HEK293 (cell line): Measurements from ENCODE around the gene PRELID3B.

Source experiments
- CTCF ChIA-PET: fragments of 350-600 bp; formaldehyde crosslinking; extraction: SDS; loops from one replicate; lab custom pipeline; 2021; ENCODE audit warnings: antibody characterized with exemption; lab: Yijun Ruan, JAX
- POLR2A ChIA-PET: fragments of 300-600 bp; formaldehyde crosslinking; extraction: SDS; loops from one replicate; lab custom pipeline; 2020; ENCODE audit warnings: antibody characterized with exemption, inconsistent platforms; lab: Yijun Ruan, JAX
- H3K27ac ChIP-seq: fragments of 200-500 bp; sonication (Bioruptor generic); 2 replicates; pipeline ENCODE4 v1.5.1; 2014; ENCODE audit warnings: low read depth, low read length, control low read depth, inconsistent platforms; ENCODE audit errors: extremely low read depth
- H3K36me3 ChIP-seq, 2 experiments: fragments of 200-500 bp in 1 of 2; sonication (Bioruptor generic) in 1 of 2; 1 replicate in 1 of 2; 2 replicates in 1 of 2; pipeline ENCODE4 v1.5.1; 2014 to 2017; ENCODE audit warnings: inconsistent platforms in 2 of 2, low read length in 2 of 2; ENCODE audit not compliant: control insufficient read depth in 2 of 2, insufficient read depth in 1 of 2
- H3K4me1 ChIP-seq: fragments of 200-500 bp; sonication (Bioruptor generic); 2 replicates; pipeline ENCODE4 v1.5.1; 2014; ENCODE audit warnings: mild to moderate bottlenecking, low read length, inconsistent platforms; ENCODE audit not compliant: control insufficient read depth, insufficient read depth
- H3K4me3 ChIP-seq: 2 replicates; pipeline ENCODE4 v1.5.1; 2011; ENCODE audit warnings: low read depth, mild to moderate bottlenecking, control low read depth, low read length, moderate library complexity
- H3K9me3 ChIP-seq: fragments of 200-500 bp; sonication (Bioruptor generic); 2 replicates; pipeline ENCODE4 v1.5.1; 2014; ENCODE audit warnings: low read depth, low read length, inconsistent platforms; ENCODE audit not compliant: control insufficient read depth, insufficient read depth
- ELK4 ChIP-seq: IDR thresholded peaks from 2 replicates; pipeline ENCODE4 v1.6.1; 2011; ENCODE audit warnings: mild to moderate bottlenecking, low read depth, low read length, borderline replicate concordance
- KLF16 ChIP-seq: fragments of 450-650 bp; formaldehyde crosslinking; IDR thresholded peaks from 2 replicates; pipeline ENCODE4 v1.5.1; 2017; ENCODE audit warnings: missing biosample characterization, missing genetic modification characterization
- KLF7 ChIP-seq: fragments of 450-650 bp; formaldehyde crosslinking; IDR thresholded peaks from 2 replicates; pipeline ENCODE4 v1.5.1; 2016; ENCODE audit warnings: missing biosample characterization, missing genetic modification characterization, borderline replicate concordance
- RBAK ChIP-seq: fragments of 450-650 bp; formaldehyde crosslinking; IDR thresholded peaks from 2 replicates; pipeline ENCODE4 v1.5.1; 2016; ENCODE audit warnings: missing biosample characterization, missing genetic modification characterization
- ZFP3 ChIP-seq: fragments of 450-650 bp; formaldehyde crosslinking; IDR thresholded peaks from 2 replicates; pipeline ENCODE4 v1.5.1; 2016; ENCODE audit warnings: low read depth, missing biosample characterization, missing genetic modification characterization
- ZNF174 ChIP-seq: fragments of 450-650 bp; formaldehyde crosslinking; IDR thresholded peaks from 2 replicates; pipeline ENCODE4 v1.5.0; 2017; ENCODE audit warnings: missing biosample characterization, mild to moderate bottlenecking, missing genetic modification characterization
- ZNF23 ChIP-seq: fragments of 450-650 bp; formaldehyde crosslinking; IDR thresholded peaks from 2 replicates; pipeline ENCODE4 v1.5.1; 2016; ENCODE audit warnings: missing biosample characterization, missing genetic modification characterization, borderline replicate concordance
- ZNF274 ChIP-seq, 2 experiments: fragments of 200-500 bp in 1 of 2; fragments of 450-650 bp in 1 of 2; sonication (Bioruptor generic) in 1 of 2; formaldehyde crosslinking in 1 of 2; IDR thresholded peaks; 2 replicates each; pipeline versions ENCODE4 v1.5.1 to v1.6.1; 2014 to 2016; ENCODE audit warnings: borderline replicate concordance in 1 of 2, inconsistent platforms in 1 of 2, low read length in 1 of 2, missing biosample characterization in 1 of 2, missing genetic modification characterization in 1 of 2
- ZNF302 ChIP-seq: fragments of 450-650 bp; formaldehyde crosslinking; IDR thresholded peaks from 2 replicates; pipeline ENCODE4 v1.5.1; 2016; ENCODE audit warnings: missing biosample characterization, missing genetic modification characterization, low read depth
- ZNF335 ChIP-seq: fragments of 450-650 bp; formaldehyde crosslinking; conservative IDR thresholded peaks from 2 replicates; pipeline ENCODE4 v1.5.1; 2016; ENCODE audit warnings: missing biosample characterization, missing genetic modification characterization
- ZNF510 ChIP-seq: fragments of 450-650 bp; formaldehyde crosslinking; IDR thresholded peaks from 2 replicates; pipeline ENCODE4 v1.5.1; 2018; ENCODE audit warnings: mild to moderate bottlenecking, missing genetic modification characterization, missing biosample characterization; ENCODE audit not compliant: insufficient replicate concordance
- ZNF521 ChIP-seq: fragments of 450-650 bp; formaldehyde crosslinking; IDR thresholded peaks from 2 replicates; pipeline ENCODE4 v1.5.1; 2017; ENCODE audit warnings: missing biosample characterization, mild to moderate bottlenecking, missing genetic modification characterization
- ZNF548 ChIP-seq: fragments of 450-650 bp; formaldehyde crosslinking; IDR thresholded peaks from 2 replicates; pipeline ENCODE4 v1.5.1; 2016; ENCODE audit warnings: missing biosample characterization, missing genetic modification characterization
- ZNF596 ChIP-seq: fragments of 450-650 bp; IDR thresholded peaks from 2 replicates; pipeline ENCODE4 v1.5.0; 2018; ENCODE audit warnings: missing biosample characterization, mild to moderate bottlenecking, missing genetic modification characterization, moderate library complexity
- ZNF621 ChIP-seq: fragments of 450-650 bp; formaldehyde crosslinking; IDR thresholded peaks from 2 replicates; pipeline ENCODE4 v1.5.1; 2017; ENCODE audit warnings: missing biosample characterization, missing genetic modification characterization
- ZNF645 ChIP-seq: fragments of 450-650 bp; formaldehyde crosslinking; IDR thresholded peaks from 2 replicates; pipeline ENCODE4; 2016; ENCODE audit warnings: missing biosample characterization, missing genetic modification characterization
- ZNF701 ChIP-seq: fragments of 450-650 bp; formaldehyde crosslinking; IDR thresholded peaks from 2 replicates; pipeline ENCODE4 v1.5.1; 2016; ENCODE audit warnings: missing biosample characterization, missing genetic modification characterization
- ZNF704 ChIP-seq: fragments of 450-650 bp; formaldehyde crosslinking; IDR thresholded peaks from 2 replicates; pipeline ENCODE4 v1.5.1; 2016; ENCODE audit warnings: missing biosample characterization, missing genetic modification characterization
- ZNF777 ChIP-seq: fragments of 450-650 bp; formaldehyde crosslinking; IDR thresholded peaks from 2 replicates; pipeline ENCODE4 v1.5.1; 2017; ENCODE audit warnings: missing biosample characterization, missing genetic modification characterization, borderline replicate concordance
- ZSCAN4 ChIP-seq: fragments of 450-650 bp; formaldehyde crosslinking; IDR thresholded peaks from 2 replicates; pipeline ENCODE4 v1.5.1; 2017; ENCODE audit warnings: missing biosample characterization, missing genetic modification characterization
- TF ChIP-seq, protein P1 (sequence below): fragments of 450-650 bp; formaldehyde crosslinking; IDR thresholded peaks from 2 replicates; pipeline ENCODE4 v1.5.1; 2016; ENCODE audit warnings: missing biosample characterization, missing genetic modification characterization
- TF ChIP-seq, protein P2 (sequence below): fragments of 450-650 bp; formaldehyde crosslinking; conservative IDR thresholded peaks from 2 replicates; pipeline ENCODE4 v1.5.1; 2016; ENCODE audit warnings: low read depth, missing biosample characterization, missing genetic modification characterization

PRELID3B gene

DNA sequence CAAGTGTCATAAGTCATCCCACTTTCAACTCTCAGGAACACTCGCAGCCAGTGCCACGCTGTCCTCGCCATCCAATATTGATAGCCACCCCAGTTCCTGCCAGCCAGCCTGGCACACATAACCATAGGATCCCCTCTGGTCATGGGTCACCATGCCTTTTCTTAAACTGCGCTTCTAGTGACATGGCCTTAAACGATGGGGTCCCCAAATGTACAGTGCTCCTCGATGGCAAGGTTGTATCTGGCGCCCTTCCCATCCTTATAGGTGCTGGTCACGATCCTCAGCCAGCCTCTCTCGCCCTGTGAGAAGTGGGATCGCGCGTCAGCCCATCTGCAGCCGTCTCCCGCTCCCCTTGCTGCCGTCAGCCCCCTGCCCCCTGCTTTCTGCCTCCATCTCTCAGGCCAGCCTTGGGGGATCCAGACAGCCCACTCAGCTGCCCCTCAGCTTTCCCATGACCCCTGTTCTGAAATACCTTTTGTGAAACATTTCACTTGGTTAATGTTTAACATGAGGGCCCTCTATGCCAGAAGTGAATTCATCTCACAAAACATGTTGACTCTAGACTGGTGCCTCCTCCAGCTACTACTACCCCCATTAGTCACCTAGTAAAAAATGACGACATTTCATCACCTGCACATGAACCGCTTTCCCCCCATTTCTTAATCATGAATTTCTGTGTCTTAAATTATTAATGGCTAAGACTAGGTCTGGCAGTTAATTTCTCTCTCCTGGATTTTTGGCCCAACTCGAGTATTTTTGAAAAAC is 46.9 kb downstream of the PRELID3B start:
- Histone ChIP-seq H3K4me1 (no peaks in the 10 kb centered on the region), H3K27ac (no peak overlapping the region), H3K4me3 (no peak overlapping the region), H3K36me3 (peaks cover 22 to 75% of the 10 kb centered on the region in 2 experiments), H3K9me3 (no peaks in the 10 kb centered on the region)
- ChIA-PET POLR2A (no interaction called here), CTCF (interaction anchor here (0.6 to 0.7 kb wide), 3 partner anchors 124 to 460 kb away, joined by 3 to 6 read pairs (median 4); no protein-coding TSS in a partner anchor)
- TF ChIP-seq ZNF596 (tag by site-specific recombination) (no peak), ZNF274 (IDR thresholded peaks at IDR 0.05; ENCODE audit: low read length) (no peak), ZNF274 (tag by site-specific recombination; IDR thresholded peaks at IDR 0.05; ENCODE audit: borderline replicate concordance) (no peak), ZNF302 (no peak), ZNF335 (tag by site-specific recombination) (no peak), ZSCAN4 (tag by site-specific recombination) (no peak)

DNA sequence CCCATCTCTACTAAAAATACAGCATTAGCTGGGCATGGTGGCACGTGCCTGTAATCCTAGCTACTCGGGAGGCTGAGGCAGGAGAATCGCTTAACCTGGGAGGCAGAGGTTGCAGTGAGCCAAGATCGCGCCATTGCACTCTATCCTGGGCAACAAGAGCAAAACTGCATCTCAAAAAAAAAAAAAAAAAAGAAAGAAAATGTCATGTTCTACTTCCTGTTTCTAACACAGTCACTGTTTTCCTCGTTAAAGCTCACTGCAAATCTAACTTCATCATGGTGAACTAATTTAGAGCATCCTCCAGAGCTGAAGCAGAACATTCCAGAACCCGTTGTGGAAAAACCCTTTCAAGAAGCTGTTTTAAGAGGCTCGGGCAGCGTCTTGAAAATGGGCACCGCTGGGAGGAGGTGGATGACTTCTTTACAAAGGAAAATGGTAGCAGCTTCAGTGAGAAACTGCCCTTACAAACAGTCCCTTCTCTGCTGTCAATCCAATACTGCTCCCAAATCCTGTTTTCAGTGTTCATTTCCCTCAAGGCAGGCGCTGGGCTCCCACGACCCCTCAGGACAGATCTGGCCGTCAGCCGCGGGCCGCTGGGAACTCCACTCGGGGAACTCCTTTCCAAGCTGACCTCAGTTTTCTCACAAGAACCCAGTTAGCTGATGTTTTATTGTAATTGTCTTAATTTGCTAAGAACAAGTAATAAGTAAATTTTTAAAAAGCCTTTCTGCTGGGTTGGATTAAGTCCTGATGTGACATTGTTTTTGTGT is 48.0 kb downstream of the PRELID3B start:
- Histone ChIP-seq H3K9me3 (no peaks in the 10 kb centered on the region), H3K4me1 (no peaks in the 10 kb centered on the region), H3K27ac (no peak overlapping the region), H3K36me3 (peaks cover 27 to 86% of the 10 kb centered on the region in 2 experiments), H3K4me3 (no peak overlapping the region)
- ChIA-PET POLR2A (interaction anchor here (2.0 kb wide), 1 partner anchor 37 kb away, joined by 7 read pairs; the partner anchor contains the start of gene ATP5F1E), CTCF (no interaction called here)
- no peak for TF ChIP-seq ZNF777 (tag by site-specific recombination)
- no peak for TF ChIP-seq ZNF521 (tag by site-specific recombination)
- no peak for TF ChIP-seq ZNF621 (tag by site-specific recombination)
- TF ChIP-seq ZNF548: no peak
- TF ChIP-seq ELK4: no peak
- TF ChIP-seq ZNF645 (tag by site-specific recombination): no peak
- no peak for TF ChIP-seq RBAK (tag by site-specific recombination)
- no peak for TF ChIP-seq ZNF701 (tag by site-specific recombination)
- TF ChIP-seq, protein P1, sequence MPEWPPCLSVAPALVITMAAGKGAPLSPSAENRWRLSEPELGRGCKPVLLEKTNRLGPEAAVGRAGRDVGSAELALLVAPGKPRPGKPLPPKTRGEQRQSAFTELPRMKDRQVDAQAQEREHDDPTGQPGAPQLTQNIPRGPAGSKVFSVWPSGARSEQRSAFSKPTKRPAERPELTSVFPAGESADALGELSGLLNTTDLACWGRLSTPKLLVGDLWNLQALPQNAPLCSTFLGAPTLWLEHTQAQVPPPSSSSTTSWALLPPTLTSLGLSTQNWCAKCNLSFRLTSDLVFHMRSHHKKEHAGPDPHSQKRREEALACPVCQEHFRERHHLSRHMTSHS (tag by site-specific recombination): no peak
- no peak for TF ChIP-seq ZNF510
- TF ChIP-seq KLF7 (tag by site-specific recombination): no peak
- TF ChIP-seq, protein P2, sequence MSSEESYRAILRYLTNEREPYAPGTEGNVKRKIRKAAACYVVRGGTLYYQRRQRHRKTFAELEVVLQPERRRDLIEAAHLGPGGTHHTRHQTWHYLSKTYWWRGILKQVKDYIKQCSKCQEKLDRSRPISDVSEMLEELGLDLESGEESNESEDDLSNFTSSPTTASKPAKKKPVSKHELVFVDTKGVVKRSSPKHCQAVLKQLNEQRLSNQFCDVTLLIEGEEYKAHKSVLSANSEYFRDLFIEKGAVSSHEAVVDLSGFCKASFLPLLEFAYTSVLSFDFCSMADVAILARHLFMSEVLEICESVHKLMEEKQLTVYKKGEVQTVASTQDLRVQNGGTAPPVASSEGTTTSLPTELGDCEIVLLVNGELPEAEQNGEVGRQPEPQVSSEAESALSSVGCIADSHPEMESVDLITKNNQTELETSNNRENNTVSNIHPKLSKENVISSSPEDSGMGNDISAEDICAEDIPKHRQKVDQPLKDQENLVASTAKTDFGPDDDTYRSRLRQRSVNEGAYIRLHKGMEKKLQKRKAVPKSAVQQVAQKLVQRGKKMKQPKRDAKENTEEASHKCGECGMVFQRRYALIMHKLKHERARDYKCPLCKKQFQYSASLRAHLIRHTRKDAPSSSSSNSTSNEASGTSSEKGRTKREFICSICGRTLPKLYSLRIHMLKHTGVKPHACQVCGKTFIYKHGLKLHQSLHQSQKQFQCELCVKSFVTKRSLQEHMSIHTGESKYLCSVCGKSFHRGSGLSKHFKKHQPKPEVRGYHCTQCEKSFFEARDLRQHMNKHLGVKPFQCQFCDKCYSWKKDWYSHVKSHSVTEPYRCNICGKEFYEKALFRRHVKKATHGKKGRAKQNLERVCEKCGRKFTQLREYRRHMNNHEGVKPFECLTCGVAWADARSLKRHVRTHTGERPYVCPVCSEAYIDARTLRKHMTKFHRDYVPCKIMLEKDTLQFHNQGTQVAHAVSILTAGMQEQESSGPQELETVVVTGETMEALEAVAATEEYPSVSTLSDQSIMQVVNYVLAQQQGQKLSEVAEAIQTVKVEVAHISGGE (tag by site-specific recombination): no peak
- no peak for TF ChIP-seq ZFP3 (tag by site-specific recombination)
- TF ChIP-seq ZNF23 (tag by site-specific recombination): no peak
- TF ChIP-seq KLF16: no peak
- no peak for TF ChIP-seq ZNF704
- no peak for TF ChIP-seq ZNF174 (tag by site-specific recombination)
